Measurements from ENCODE around the gene FKBP1B.
"Not testable (repeated sequence)": the region's sequence is repeated elsewhere in the genome, so short reads cannot be mapped to it uniquely, and the experiment has no call there.

The FKBP1B gene

GRCh38 chr2:24022975-24023575, 26.5 kb upstream of the FKBP1B start:
- no peak for DNase-seq

- peak; percentile 34 for DNase-seq
Observed at GRCh38 chr2:24024018-24024417, 25.5 kb upstream of the FKBP1B start.

- no peak for DNase-seq
Observed at GRCh38 chr2:24024996-24025663, 24.4 kb upstream of the FKBP1B start.

- DNase-seq, result no peak
Observed at GRCh38 chr2:24026233-24026632, 23.3 kb upstream of the FKBP1B start.

- DNase-seq, result no peak
Observed at GRCh38 chr2:24038786-24039499, 10.6 kb upstream of the FKBP1B start.

GRCh38 chr2:24040511-24040910, 9.0 kb upstream of the FKBP1B start:
- DNase-seq, result no peak

- not testable (repeated sequence) for DNase-seq
Observed at GRCh38 chr2:24043133-24043532, 6.4 kb upstream of the FKBP1B start.

- DNase-seq, result no peak
Observed at GRCh38 chr2:24045511-24046508, 3.7 kb upstream of the FKBP1B start.

GRCh38 chr2:24046599-24046929, 3.0 kb upstream of the FKBP1B start:
- DNase-seq, result no peak

- peak; percentile 99 for DNase-seq
Observed at GRCh38 chr2:24046930-24047702, 2.4 kb upstream of the FKBP1B start, which contains the start of gene WDCP. TSS of gene WDCP (minus strand) at chr2:24047391. CDS start at chr2:24039494, 7,897 bp downstream.

GRCh38 chr2:24047703-24048033, 1.9 kb upstream of the FKBP1B start:
- DNase-seq, result no peak

GRCh38 chr2:24048769-24049484, 614 bp upstream of the FKBP1B start:
- no peak for DNase-seq

GRCh38 chr2:24050041-24050979, 769 bp downstream of the FKBP1B start:
- DNase-seq, result no peak

- no peak for DNase-seq
Observed at GRCh38 chr2:24051833-24052232, 2.3 kb downstream of the FKBP1B start.

- DNase-seq, result no peak
Observed at GRCh38 chr2:24052951-24053350, 3.4 kb downstream of the FKBP1B start.

GRCh38 chr2:24054366-24055010, 4.9 kb downstream of the FKBP1B start:
- no peak for DNase-seq

- no peak for DNase-seq
Observed at GRCh38 chr2:24055750-24056149, 6.2 kb downstream of the FKBP1B start.

GRCh38 chr2:24058564-24059271, 9.2 kb downstream of the FKBP1B start:
- no peak for DNase-seq

- no peak for DNase-seq
Observed at GRCh38 chr2:24065341-24065740, 15.8 kb downstream of the FKBP1B start.
